CD1c-positive myeloid dendritic cell (primary cell): ENCODE data around the gene IBA57.

Experiments used
- DNase-seq: peaks from one replicate; pipeline ENCODE4 v3.0.0-alpha.2; 2016; ENCODE audit errors: extremely low spot score

Gene IBA57

DNA sequence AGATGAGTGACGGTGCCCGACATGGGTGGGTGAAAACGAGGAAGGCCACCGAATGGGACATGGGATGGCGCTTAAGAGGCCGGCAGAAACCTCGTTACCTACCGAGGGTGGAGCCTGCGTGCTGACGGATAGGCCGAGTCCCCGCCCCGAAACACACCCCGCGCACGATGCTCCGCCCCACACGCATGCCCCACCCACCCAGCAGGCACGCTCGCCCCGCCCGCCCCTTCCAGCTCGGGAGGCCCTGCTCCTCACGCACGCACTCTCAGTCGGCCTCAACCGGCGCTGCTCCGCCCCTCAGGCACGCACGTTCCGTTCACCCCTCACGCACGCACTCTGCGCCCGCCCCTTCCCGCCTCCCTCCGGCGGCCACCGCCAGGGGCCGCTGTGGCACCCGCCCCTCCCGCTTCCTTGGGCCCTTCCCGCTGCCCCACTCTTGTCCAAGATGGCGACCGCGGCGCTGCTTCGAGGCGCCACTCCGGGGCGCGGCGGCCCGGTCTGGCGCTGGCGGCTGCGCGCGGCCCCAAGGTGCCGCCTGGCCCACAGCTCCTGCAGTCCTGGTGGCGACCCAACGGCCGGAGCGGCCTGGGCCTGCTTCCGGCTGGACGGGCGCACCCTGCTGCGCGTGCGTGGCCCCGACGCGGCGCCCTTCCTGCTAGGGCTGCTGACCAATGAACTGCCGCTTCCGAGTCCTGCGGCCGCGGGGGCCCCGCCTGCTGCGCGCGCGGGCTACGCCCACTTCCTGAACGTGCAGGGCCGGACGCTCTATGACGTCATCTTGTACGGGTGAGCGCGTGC, at the start of gene IBA57:
Gene IBA57, plus strand, starts transcription at position 433 of the 798 bp plus-strand sequence. Its CDS starts 13 bp downstream, at position 446.
- DNase-seq: peak; percentile 100

DNA sequence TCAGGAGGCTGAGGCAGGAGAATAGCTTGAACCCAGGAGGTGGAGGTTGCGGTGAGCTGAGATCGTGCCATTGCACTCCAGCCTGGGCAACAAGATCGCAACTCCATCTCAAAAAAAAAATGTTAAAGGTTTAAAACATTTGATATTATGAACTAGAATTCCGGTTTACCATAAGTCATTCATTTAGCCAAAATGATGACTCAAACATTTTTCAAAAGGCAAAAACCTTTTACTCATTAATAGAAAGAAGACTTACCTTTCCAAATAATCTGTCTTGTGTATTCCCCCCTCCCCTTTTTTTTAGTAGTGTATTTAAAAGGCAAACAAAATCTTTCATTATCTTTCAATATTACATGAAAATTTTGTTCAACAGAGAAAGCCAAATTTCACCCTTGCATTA, 48.3 kb upstream of the IBA57 start:
- no peak for DNase-seq

- no peak for DNase-seq
Observed at GRCh38 chr1:228118040-228118439, 47.6 kb upstream of the IBA57 start.

DNA sequence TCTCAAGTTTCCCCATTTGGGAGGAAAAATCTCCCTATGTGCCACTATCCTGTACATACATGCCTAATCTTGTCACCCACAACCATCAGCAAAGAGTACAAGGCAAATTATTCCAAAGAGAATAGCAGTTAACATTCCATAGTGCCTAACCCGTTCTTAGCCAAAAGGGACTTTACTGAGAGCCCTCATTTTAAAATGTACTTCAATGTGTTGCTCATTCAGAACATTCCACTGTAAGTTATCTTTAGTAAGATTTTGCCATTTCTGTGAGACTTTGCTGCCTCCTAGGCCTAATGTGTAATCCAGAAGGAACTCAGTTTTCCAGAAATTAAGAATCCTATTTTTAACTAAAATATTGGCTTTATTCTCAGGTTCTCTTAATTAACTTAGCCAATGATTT, 45.3 kb upstream of the IBA57 start:
- no peak for DNase-seq

DNA sequence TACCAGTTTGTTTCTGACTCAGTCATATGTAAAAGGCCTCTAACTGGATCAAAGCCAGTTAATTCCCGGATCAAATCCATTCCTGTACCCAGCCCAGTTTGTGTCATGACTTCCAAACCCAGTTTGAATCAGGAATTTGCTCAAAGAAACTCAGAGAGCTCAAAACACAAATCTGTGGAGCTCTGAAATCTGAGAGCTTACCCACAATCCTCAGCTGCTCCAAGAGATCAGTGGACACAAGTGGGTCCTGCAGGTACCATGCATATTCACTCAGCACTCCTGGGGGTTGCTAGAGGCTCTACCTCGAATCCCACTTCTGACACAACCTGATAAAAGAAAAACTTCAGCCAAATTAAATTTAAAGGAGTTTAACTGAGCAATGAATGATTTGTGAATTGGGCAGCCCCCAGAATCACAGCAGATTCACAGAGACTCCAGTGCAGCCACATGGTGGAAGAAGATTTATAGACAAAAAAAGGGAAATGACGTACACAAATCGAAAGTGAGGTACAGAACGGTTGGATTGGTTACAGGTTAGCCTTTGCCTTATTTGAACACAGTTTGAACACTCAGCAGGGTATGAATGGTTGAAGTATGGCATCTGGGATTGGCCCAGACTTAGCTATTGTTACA, 44.6 kb upstream of the IBA57 start:
- peak; percentile 32 for DNase-seq

GRCh38 chr1:228122921-228123441, 42.6 kb upstream of the IBA57 start:
- DNase-seq: no peak

GRCh38 chr1:228123505-228123904, 42.1 kb upstream of the IBA57 start:
- DNase-seq: no peak

DNA sequence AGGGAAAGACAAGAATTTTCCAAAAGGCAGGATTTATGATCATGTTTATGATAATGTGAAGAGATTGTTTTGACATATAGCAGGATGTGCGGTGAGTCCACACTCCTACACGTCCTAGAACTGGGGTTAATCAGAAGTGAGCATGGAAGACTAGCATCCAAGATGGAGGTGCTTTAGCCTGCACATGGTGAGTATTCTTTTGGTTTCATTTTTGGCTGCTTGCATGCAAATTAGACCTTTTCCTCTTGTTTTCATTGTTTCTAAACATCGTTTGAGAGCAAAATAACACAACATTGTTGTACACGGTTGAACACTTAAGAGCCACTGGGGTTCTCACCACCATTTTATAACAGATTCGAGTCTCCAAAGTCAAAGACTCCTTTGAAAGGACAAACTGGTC, 40.4 kb upstream of the IBA57 start:
- DNase-seq: no peak

DNA sequence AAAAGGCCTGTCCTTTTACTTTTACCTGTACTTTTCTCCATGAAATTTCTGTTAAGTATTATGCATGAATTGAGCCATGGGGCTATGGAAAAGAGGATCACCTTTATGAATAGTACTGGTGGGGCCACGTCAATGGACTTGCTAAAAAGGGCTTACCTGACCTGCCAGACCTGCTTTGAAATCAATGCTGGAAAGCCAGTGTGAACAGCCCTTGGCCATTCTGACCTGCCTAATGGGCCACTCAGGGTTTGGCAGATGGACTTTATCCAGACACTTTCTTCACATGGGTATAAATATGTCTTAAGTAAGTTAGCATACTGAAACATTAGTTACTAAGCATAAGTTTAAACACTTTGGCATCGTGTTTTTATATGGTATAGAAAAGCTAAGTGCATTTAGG, 33.8 kb upstream of the IBA57 start:
- DNase-seq: no peak

DNA sequence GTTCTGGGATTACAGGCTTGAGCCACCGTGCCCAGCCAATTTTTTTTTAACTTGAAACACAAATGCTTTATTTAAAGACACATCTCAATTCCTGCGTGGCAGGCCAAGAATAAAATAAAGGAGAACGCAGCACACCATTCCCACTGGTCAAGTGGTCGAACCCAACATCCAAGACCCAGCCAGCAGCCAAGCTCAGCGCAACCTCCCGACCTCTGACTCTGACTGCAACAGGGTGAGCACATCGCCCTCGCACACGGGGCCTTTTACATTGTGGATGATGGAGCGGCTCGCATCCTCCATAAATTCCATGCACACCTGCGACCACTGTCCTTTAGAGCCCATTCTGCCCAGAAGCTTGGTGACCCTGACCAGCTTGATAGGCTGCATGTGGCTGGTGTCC, 31.0 kb upstream of the IBA57 start:
- no peak for DNase-seq

DNA sequence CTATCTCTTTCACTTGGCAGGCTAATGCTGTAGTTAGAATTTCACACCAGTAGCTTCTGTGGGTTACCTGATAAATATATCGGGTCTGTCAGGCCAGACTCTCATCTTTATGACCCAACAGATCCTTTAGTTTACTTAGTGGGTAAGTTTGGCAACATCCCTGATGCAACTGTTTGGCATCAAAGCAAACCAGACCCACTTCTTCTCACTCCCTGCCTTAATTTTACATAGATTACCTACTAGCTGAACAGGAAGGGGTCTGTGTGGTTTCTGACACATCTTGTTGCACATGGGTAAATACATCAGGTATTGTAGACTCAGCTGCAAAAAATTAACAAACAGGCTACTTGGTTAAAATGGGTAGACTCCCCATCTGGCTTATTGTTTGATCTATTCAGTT, 28.7 kb upstream of the IBA57 start:
- no peak for DNase-seq

DNA sequence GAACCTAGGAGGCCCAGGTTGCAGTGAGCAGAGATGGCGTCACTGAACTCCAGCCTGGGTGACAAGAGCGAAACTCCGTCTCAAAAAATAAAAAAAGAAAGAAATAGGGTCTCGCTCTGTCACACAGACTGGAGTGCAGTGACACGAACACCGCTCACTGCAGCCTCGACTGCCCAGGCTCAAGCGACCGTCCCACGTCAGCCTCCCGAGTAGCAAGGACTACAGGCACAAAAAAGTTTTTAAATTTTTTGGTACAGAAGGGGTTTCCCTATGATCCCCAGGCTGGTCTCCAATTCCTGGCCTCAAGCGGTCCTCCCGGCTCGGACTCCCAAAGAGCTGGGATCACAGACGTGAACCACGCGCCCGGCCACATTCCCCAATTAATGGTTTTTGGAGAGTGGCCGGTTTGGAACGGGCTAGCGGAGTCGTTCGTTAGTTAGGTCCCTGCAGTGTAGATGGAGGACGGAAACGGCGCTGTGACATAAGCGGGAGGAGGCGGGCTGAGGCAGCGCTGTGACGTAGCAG, 26.1 kb upstream of the IBA57 start:
- DNase-seq: no peak

DNA sequence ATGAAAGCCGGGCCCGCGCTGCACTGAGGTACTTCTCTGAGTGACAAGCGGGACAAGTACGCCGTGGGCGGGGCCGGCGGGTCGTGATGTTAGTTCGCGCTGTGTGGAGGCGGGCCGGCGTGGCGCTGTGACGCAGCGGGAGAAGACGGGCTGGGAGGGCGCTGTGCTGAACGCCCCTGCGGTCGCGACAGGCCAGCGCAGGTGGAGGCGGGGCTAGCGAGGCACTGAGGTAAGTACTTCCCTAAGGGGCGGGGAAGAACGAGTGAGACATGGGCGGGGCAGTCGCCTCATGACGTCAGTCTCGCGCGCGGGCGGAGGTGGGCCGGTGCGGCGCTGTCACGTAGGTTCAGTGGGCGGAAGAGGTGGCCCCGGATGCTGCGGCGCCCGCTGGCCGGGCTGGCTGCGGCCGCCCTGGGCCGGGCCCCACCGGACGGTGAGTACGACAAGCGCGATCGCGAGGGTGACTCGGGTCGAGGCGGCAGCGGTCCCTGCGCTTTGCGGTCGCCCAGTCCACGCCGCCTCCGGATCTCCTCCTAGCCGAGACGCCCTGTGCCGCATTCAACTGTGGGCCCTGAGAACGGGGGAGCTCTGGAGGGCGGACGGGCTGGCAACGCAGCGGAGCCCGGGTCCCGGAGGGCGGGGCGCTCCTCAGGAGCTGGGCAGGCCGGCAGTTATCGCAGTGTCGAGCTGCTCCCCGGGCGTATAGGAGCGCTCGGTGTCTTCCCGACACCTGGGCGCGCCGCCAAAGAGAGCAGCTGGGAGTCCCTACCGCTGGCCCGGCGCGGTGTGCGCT, 25.5 kb upstream of the IBA57 start, which contains the start of gene GUK1:
Gene GUK1, plus strand, starts transcription at position 349 of the 793 bp plus-strand sequence. Its CDS starts 24 bp downstream, at position 373.
- peak; percentile 100 for DNase-seq

GRCh38 chr1:228140724-228141225, 24.8 kb upstream of the IBA57 start:
- peak; percentile 9 for DNase-seq

DNA sequence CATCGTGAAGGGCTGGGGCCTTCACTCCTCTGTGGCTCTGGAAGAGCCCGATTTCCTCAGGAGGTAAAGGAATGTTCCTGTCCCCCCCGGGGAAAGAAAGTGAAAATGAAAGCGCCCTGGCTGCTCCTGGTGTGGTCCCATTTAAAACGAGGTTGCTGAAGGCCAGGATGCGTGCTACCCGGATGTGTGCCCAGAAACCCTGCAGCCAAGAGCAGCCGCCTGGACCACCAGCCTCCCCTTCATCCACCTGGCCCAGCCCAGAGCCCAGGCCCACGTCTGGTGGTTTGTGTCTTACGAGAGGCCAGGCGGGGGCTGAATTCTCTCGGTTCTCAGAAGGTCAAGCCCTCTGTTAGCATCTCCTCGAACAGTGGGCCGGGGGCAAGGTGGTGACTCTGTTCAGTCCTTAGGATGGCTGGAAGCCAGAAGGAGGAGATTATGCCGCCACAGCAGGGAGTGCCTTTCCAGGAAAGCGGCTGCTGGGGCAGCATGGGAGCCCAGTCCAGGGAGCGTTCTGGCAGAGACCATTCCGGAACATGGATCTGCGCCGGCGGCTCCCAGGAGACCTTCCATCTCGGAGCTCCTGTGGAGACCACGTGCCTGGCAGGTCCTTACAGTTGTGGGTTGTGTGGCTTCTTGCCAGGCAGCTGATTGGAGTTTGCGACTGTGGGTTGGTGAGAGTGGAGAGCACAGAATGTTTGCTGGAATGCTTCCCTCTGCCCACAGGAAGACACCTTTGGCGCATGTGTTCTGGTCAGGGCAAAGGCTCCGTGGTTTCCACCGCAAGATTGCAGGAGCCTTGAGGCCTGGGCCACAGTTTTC, 24.2 kb upstream of the IBA57 start:
- DNase-seq: no peak

DNA sequence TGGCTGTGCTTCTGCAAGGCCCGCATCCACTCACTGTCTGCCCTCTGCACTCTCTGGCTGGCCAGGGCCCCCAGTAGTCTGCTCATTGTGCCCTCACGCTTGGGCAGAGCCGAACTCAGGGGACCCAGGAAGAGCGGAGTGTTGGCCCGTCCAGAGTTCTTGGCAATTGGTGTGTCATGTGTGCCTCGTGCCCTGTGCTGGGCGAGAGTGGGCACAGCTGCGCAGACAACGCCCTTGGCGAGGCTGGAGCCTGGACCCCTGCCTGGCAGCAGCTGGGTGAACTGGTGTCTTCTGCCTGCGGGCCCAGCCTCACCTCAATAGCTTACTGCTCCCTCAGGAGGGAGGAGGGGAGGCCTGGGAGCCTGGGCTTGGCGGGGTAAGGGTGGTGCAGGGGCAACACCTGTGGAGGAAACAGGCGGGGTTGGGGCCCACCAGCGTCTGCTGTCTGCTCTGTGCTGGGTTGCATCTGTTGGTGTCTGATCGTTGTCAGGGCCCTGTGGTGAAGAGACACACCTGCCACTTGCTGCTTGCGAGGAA, 23.4 kb upstream of the IBA57 start:
- DNase-seq: no peak

- DNase-seq: no peak
Observed at GRCh38 chr1:228142701-228143136, 22.9 kb upstream of the IBA57 start.

GRCh38 chr1:228143480-228144192, 22.0 kb upstream of the IBA57 start:
- no peak for DNase-seq

DNA sequence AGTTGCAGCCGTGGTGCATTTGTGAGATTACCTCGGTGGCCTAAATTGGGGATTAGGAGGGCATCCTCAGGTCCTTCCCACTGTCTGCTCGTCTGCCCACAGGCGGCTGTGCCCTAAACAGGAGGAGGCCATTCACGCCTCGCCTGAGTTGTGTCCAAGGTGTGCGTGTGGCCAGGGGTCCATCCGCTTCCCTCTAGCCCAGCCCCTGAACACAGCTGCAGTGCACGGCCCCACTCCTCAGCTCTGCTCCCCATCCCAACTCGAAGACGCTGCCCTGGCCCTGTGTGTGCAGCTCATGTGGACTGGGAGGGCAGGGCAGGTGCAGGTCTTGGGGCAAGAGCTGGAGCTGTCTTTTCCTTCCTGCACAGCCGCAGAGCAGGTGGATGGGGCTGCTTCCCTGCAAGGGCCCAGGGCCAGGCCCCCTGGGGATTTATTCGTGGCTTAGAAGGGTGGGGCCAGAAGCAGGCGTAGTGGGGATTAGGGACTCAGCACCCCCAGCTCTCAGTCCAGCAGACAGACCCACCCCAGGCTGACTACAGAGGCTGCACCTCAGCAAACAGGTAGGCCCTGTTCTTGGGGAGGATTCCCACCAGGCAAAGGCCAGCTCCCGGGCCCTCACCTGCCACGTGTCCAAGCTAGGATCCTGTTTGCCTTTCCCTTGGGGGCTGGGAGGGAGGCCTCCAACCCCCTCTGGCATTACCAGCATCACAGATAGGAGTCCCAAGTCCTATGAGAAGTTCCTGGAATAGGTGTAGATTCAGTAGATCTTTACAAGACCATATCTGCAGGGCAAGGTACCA, 21.2 kb upstream of the IBA57 start:
- DNase-seq: no peak
